ENCODE measurements around the gene FAM185A. TPM values are rescaled to one million over a fixed set of nuclear protein-coding genes. Genes with fewer than 3 reads are reported as not detected.
"Not testable (repeated sequence)": the region's sequence is repeated elsewhere in the genome, so short reads cannot be mapped to it uniquely, and the experiment has no call there.

FAM185A gene
- total RNA-seq, 6 experiments from 2014 or later, result 3.8 to 5.6 (median 4.3) TPM

DNA sequence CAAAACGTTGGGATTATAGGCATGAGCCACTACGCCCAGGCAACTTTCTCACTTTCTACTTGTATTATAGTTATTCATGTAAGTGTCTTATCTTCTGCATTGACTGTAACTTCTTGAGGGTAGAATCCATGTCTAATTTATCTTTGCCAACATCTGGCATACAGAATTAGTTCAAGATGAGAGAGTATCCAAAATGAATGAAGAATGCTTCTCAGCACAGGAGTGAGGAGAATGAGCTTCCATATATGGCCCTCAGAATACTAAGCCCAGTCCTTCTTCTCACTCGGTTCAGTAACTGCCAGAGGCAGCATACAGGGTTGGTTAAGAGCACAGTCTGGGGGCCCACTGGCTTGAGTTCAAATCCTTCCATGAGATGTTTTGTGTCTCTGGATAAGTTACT, 89.0 kb downstream of the FAM185A start:
- H3K4me3 Mint-ChIP-seq, result no peak overlapping the region
- H3K36me3 Mint-ChIP-seq (ENCODE audit: low read depth), result peaks cover 12% of the 10 kb centered on the region; the same call in 1 of the 2 replicates
- no peaks in the 10 kb centered on the region for H3K27me3 Mint-ChIP-seq (ENCODE audit: insufficient read depth)
- no peak for DNase-seq
- no peak overlapping the region for H3K27ac Mint-ChIP-seq
- H3K4me1 Mint-ChIP-seq (ENCODE audit: low read depth), result peaks cover 63% of the 10 kb centered on the region
- TF ChIP-seq CTCF (IDR thresholded peaks at IDR 0.05), result no peak
- H3K9me3 Mint-ChIP-seq, result no peaks in the 10 kb centered on the region

- DNase-seq; H3K9me3 Mint-ChIP-seq; H3K27ac Mint-ChIP-seq; H3K4me3 Mint-ChIP-seq; H3K27me3 Mint-ChIP-seq (ENCODE audit: insufficient read depth): not testable (repeated sequence)
- peaks cover 55% of the 10 kb centered on the region for H3K4me1 Mint-ChIP-seq (ENCODE audit: low read depth)
- H3K36me3 Mint-ChIP-seq (ENCODE audit: low read depth), result peaks cover 12% of the 10 kb centered on the region; the same call in 1 of the 2 replicates
Measured at GRCh38 chr7:102838572-102839101, 89.8 kb downstream of the FAM185A start.

GRCh38 chr7:102840404-102840803, 91.6 kb downstream of the FAM185A start:
- Mint-ChIP-seq H3K9me3 (no peaks in the 10 kb centered on the region), H3K4me3 (no peak overlapping the region), H3K36me3 (ENCODE audit: low read depth) (peaks cover 12% of the 10 kb centered on the region; the same call in 1 of the 2 replicates), H3K27me3 (ENCODE audit: insufficient read depth) (no peaks in the 10 kb centered on the region), H3K4me1 (ENCODE audit: low read depth) (peaks cover 45% of the 10 kb centered on the region), H3K27ac (no peak overlapping the region)
- no peak for DNase-seq
- no peak for TF ChIP-seq CTCF (IDR thresholded peaks at IDR 0.05)

GRCh38 chr7:102841290-102841689, 92.5 kb downstream of the FAM185A start:
- no peak overlapping the region for H3K4me3 Mint-ChIP-seq
- no peak for DNase-seq
- no peak for TF ChIP-seq CTCF (IDR thresholded peaks at IDR 0.05)
- peaks cover under 1% of the 10 kb centered on the region for H3K27me3 Mint-ChIP-seq (ENCODE audit: insufficient read depth)
- H3K27ac Mint-ChIP-seq, result no peak overlapping the region
- H3K9me3 Mint-ChIP-seq, result no peaks in the 10 kb centered on the region
- H3K4me1 Mint-ChIP-seq (ENCODE audit: low read depth), result peaks cover 41% of the 10 kb centered on the region
- H3K36me3 Mint-ChIP-seq (ENCODE audit: low read depth), result peaks cover 12% of the 10 kb centered on the region; the same call in 1 of the 2 replicates

DNA sequence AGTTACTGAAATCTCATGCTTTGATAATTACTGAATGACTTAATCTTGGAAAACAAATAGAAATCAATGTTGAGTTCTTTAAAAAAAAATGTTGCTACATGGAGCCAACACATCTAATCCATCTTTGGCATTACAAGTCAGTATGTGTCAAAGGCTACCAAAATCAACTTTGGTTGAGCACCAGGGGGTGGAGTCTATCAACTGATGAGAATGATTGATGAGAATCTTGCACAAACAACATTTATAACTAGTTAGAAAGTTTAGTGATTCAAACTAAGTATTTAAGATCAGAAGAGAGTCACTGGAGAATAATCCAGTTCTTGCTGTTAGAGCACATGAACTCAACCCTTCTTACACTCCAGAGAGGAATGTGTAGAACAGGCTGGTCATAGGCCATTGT, 93.5 kb downstream of the FAM185A start:
- TF ChIP-seq CTCF (IDR thresholded peaks at IDR 0.05), result no peak
- H3K27me3 Mint-ChIP-seq (ENCODE audit: insufficient read depth), result peaks cover 1% of the 10 kb centered on the region
- DNase-seq, result no peak
- no peaks in the 10 kb centered on the region for H3K9me3 Mint-ChIP-seq
- H3K4me3 Mint-ChIP-seq, result no peak overlapping the region
- H3K27ac Mint-ChIP-seq, result no peak overlapping the region
- H3K4me1 Mint-ChIP-seq (ENCODE audit: low read depth), result peaks cover 31% of the 10 kb centered on the region
- H3K36me3 Mint-ChIP-seq (ENCODE audit: low read depth), result peaks cover 12% of the 10 kb centered on the region; the same call in 1 of the 2 replicates

- H3K27ac Mint-ChIP-seq, result no peak overlapping the region
- no peak overlapping the region for H3K4me3 Mint-ChIP-seq
- H3K4me1 Mint-ChIP-seq (ENCODE audit: low read depth), result peaks cover 21% of the 10 kb centered on the region
- DNase-seq, result no peak
- TF ChIP-seq CTCF (IDR thresholded peaks at IDR 0.05), result no peak
- no peaks in the 10 kb centered on the region for H3K9me3 Mint-ChIP-seq
- H3K36me3 Mint-ChIP-seq (ENCODE audit: low read depth), result peaks cover 6% of the 10 kb centered on the region; the same call in 1 of the 2 replicates
- peaks cover 1% of the 10 kb centered on the region for H3K27me3 Mint-ChIP-seq (ENCODE audit: insufficient read depth)
Measured at GRCh38 chr7:102843850-102844249, 95.1 kb downstream of the FAM185A start.

All from HFFc6 (cell line).